Stimulated activated CD8-positive, alpha-beta memory T cell treated with anti-CD3 and anti-CD28 coated beads, Interleukin-15, amount 100 ng/mL, for 24 hours (primary cell): Measurements from ENCODE around the gene ESRRA.
A peak's percentile ranks its signal among the peaks of the same experiment; 100 is the strongest.

Experiments
- DNase-seq: peaks from one replicate; pipeline ENCODE4 v3.0.0-alpha.2; 2020; ENCODE audit warnings: low read depth

Gene ESRRA

GRCh38 chr11:64333556-64333955, 28.2 kb downstream of the ESRRA start:
- no peak for DNase-seq

GRCh38 chr11:64334764-64335735, 29.7 kb downstream of the ESRRA start:
- DNase-seq = no peak

GRCh38 chr11:64337538-64338249, 32.4 kb downstream of the ESRRA start:
- no peak for DNase-seq

- no peak for DNase-seq
Observed at GRCh38 chr11:64338716-64339115, 33.4 kb downstream of the ESRRA start.

GRCh38 chr11:64339286-64339685, 34.0 kb downstream of the ESRRA start:
- no peak for DNase-seq

- peak; percentile 54 for DNase-seq
Observed at GRCh38 chr11:64339754-64340408, 34.6 kb downstream of the ESRRA start, which contains the start of gene CCDC88B. Gene CCDC88B (plus strand): TSS chr11:64340204. CDS start chr11:64340267, 63 bp downstream.

GRCh38 chr11:64340671-64341335, 35.5 kb downstream of the ESRRA start:
- DNase-seq = peak; percentile 71

GRCh38 chr11:64341429-64341828, 36.1 kb downstream of the ESRRA start:
- no peak for DNase-seq

- DNase-seq = peak; percentile 84
Observed at GRCh38 chr11:64341851-64342791, 36.8 kb downstream of the ESRRA start.

- no peak for DNase-seq
Observed at GRCh38 chr11:64342869-64343745, 37.8 kb downstream of the ESRRA start.

GRCh38 chr11:64343767-64344559, 38.6 kb downstream of the ESRRA start:
- DNase-seq = no peak

GRCh38 chr11:64344787-64345186, 39.5 kb downstream of the ESRRA start:
- no peak for DNase-seq

GRCh38 chr11:64347193-64347867, 42.0 kb downstream of the ESRRA start:
- no peak for DNase-seq

GRCh38 chr11:64348383-64349024, 43.2 kb downstream of the ESRRA start:
- DNase-seq = no peak

GRCh38 chr11:64349025-64349387, 43.7 kb downstream of the ESRRA start:
- DNase-seq = no peak

GRCh38 chr11:64349404-64349803, 44.1 kb downstream of the ESRRA start:
- DNase-seq = no peak

- no peak for DNase-seq
Observed at GRCh38 chr11:64351136-64351631, 45.9 kb downstream of the ESRRA start.
